ENCODE data around the gene RAD51B. TPM values are rescaled to one million over a fixed set of nuclear protein-coding genes. Genes with fewer than 3 reads are reported as not detected.
A peak's percentile ranks its signal among the peaks of the same experiment; 100 is the strongest.

RAD51B gene
- total and polyA plus RNA-seq, 4 experiments from 2014 or later, result 22.0 to 35.7 (median 31.4) TPM

DNA sequence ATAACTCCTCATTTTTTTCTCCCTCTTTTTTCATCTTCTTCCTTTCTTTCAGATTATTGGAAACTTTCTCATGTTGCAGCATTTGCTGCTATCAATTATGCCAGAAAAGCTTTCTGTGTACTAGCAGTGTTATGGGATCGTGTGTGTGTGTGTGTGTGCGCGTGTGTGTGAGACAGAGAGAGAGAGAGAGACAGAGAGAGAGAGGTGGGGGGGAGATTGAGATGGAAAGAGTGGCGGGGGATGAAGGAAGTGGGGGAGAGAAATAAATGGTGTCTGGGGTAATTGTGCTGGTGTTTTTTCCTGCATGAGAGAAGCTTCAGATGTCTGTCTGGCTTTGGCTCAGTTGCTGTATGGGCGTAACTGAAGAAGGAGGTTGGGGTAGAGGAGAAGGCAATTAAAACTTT lies 268.9 kb downstream of the RAD51B start:
- CTCF ChIA-PET (ENCODE audit: partially characterized antibody), result no interaction called here
- H3K4me3 ChIP-seq (ENCODE audit: low read length in 2 of 2), result no peak overlapping the region

DNA sequence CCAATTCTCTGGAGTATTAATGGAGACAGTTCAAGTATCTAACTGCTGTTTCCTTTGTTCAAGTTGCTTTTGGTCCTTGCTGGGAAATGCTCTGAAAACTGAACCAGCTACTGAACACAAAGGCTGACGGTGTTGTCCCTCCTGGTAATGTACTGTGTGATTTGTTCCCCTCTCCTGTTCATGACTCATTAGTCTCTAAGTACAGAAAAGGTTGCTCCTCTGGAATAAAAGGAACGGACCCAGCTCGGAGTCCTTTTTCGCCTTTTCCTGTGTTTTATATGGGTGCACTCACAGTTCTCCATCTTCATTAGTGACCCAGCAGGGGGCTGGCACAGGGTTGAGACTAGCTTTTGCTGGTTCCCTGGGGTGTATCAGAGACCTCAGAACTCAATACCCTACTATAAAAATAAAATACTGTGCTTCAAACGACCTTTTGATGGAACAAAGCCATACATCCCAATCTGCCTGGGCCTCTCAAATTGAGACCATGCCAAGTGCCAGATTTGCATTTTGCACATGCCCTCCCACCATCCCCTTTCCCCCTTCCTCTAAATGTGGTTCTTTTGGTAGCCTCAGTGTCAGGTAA lies 269.7 kb downstream of the RAD51B start:
- Histone ChIP-seq H3K27me3 (ENCODE audit: insufficient read depth, low read length) (no peaks in the 10 kb centered on the region), H3K27ac (ENCODE audit: low read depth, low read length) (no peak overlapping the region), H3K4me3 (ENCODE audit: low read length in 2 of 2) (no peak overlapping the region), H3K9me3 (ENCODE audit: control insufficient read depth in 1 of 2, low read length in 2 of 2) (no peaks in the 10 kb centered on the region), H3K36me3 (ENCODE audit: insufficient read depth, low read length) (no peaks in the 10 kb centered on the region), H3K4me1 (ENCODE audit: insufficient read depth, low read length) (no peaks in the 10 kb centered on the region)
- Mint-ChIP-seq H3K4me3 (no peak overlapping the region), H3K27me3 (no peaks in the 10 kb centered on the region), H3K36me3 (peaks cover 2 to 7% of the 10 kb centered on the region in 2 donors), H3K4me1 (peaks cover 0 to 11% (median 5%) of the 10 kb centered on the region in 4 donors), H3K27ac (peak overlapping the region in 1 of 7 donors; percentile 37), H3K9me3 (peaks cover 0 to 14% (median 5%) of the 10 kb centered on the region in 8 donors)
- no peak for DNase-seq
- CTCF ChIA-PET (ENCODE audit: partially characterized antibody), result no interaction called here
- POLR2A ChIA-PET (ENCODE audit: partially characterized antibody), result no interaction called here
- intact Hi-C loops (cut with micrococcal nuclease), result no loop called here

More for the DNA sequence above, 268.9 kb downstream of the RAD51B start:
- Mint-ChIP-seq H3K27ac (peak overlapping the region in 5 of 7 donors; percentile 19 to 77 (median 52)), H3K36me3 (peaks cover 0 to 1% of the 10 kb centered on the region in 2 donors), H3K4me1 (peaks cover 0 to 11% (median 5%) of the 10 kb centered on the region in 4 donors), H3K4me3 (peak overlapping the region in 6 of 8 donors; percentile 12 to 55 (median 36)), H3K9me3 (peaks cover 0 to 14% (median 3%) of the 10 kb centered on the region in 8 donors), H3K27me3 (no peaks in the 10 kb centered on the region)
- no peaks in the 10 kb centered on the region for H3K4me1 ChIP-seq (ENCODE audit: insufficient read depth, low read length)
- no peak overlapping the region for H3K27ac ChIP-seq (ENCODE audit: low read depth, low read length)
- H3K9me3 ChIP-seq (ENCODE audit: control insufficient read depth in 1 of 2, low read length in 2 of 2), result no peaks in the 10 kb centered on the region
- no peaks in the 10 kb centered on the region for H3K36me3 ChIP-seq (ENCODE audit: insufficient read depth, low read length)
- H3K27me3 ChIP-seq (ENCODE audit: insufficient read depth, low read length), result no peaks in the 10 kb centered on the region
- peak in 1 of 5 donors; percentile 10 for DNase-seq
- POLR2A ChIA-PET (ENCODE audit: partially characterized antibody), result no interaction called here
- intact Hi-C loops (cut with micrococcal nuclease), result no loop called here

DNA sequence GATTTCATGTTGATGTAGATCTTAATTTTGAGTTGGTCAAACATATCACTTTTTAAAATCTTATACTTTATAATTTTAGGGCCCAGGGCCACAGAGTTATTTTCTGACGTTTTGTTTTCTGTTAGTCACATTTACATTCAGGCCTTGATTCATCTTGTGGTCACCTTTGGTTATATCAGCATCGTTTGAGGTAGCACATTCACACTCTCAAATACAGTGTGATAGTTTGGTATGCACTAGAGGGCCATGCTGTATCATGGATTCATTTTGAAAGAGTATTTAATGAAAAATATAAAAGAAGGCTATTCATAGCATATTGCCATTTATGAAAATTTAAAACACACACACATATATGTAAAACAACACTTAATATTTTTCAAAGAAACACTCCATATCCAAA lies 274.6 kb downstream of the RAD51B start:
- Histone ChIP-seq H3K36me3 (ENCODE audit: insufficient read depth, low read length) (no peaks in the 10 kb centered on the region), H3K27me3 (ENCODE audit: insufficient read depth, low read length) (no peaks in the 10 kb centered on the region), H3K4me1 (ENCODE audit: insufficient read depth, low read length) (no peaks in the 10 kb centered on the region), H3K27ac (ENCODE audit: low read depth, low read length) (no peak overlapping the region), H3K4me3 (ENCODE audit: low read length in 2 of 2) (no peak overlapping the region), H3K9me3 (ENCODE audit: control insufficient read depth in 1 of 2, low read length in 2 of 2) (no peaks in the 10 kb centered on the region)
- ChIA-PET CTCF (ENCODE audit: partially characterized antibody) (no interaction called here), POLR2A (ENCODE audit: partially characterized antibody) (no interaction called here)
- intact Hi-C loops (cut with micrococcal nuclease), result no loop called here
- peaks cover 13 to 20% of the 10 kb centered on the region in 2 donors for H3K36me3 Mint-ChIP-seq
- H3K4me1 Mint-ChIP-seq, result peaks cover 0 to under 1% (median 0%) of the 10 kb centered on the region in 4 donors
- H3K27ac Mint-ChIP-seq, result no peak overlapping the region
- H3K4me3 Mint-ChIP-seq, result no peak overlapping the region
- no peaks in the 10 kb centered on the region for H3K27me3 Mint-ChIP-seq
- H3K9me3 Mint-ChIP-seq, result peaks cover 4 to 21% (median 8%) of the 10 kb centered on the region in 8 donors
- no peak for DNase-seq

DNA sequence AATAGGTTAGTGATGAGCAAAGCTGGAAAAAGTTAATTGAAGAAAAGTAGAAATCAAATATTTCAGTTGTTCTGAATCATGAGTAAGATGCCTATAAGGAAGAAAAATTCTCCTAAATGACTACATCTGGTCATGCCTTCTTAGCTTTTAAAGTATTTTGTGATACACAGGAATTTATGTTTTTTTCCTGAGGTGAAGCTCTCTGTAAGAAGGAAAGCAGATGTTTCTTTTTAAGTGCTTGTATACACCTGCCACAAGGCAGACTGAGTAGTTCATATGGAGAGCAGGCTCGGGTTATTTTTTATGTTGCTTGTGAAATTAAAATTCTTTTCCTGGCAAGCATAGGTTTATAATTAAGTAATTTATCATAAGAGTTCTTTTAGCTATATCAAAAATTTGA lies 275.2 kb downstream of the RAD51B start:
- H3K9me3 Mint-ChIP-seq, result peaks cover 6 to 26% (median 14%) of the 10 kb centered on the region in 8 donors
- intact Hi-C loops (cut with micrococcal nuclease), result no loop called here
- H3K36me3 Mint-ChIP-seq, result peaks cover 17 to 26% of the 10 kb centered on the region in 2 donors
- no peaks in the 10 kb centered on the region for H3K4me1 Mint-ChIP-seq
- Histone ChIP-seq H3K9me3 (ENCODE audit: control insufficient read depth in 1 of 2, low read length in 2 of 2) (no peaks in the 10 kb centered on the region), H3K4me1 (ENCODE audit: insufficient read depth, low read length) (no peaks in the 10 kb centered on the region), H3K36me3 (ENCODE audit: insufficient read depth, low read length) (no peaks in the 10 kb centered on the region), H3K4me3 (ENCODE audit: low read length in 2 of 2) (no peak overlapping the region), H3K27me3 (ENCODE audit: insufficient read depth, low read length) (no peaks in the 10 kb centered on the region), H3K27ac (ENCODE audit: low read depth, low read length) (no peak overlapping the region)
- ChIA-PET POLR2A (ENCODE audit: partially characterized antibody) (no interaction called here), CTCF (ENCODE audit: partially characterized antibody) (interaction anchor here (0.6 kb wide), 1 partner anchor 171 kb away, joined by 4 read pairs; no protein-coding TSS in a partner anchor)
- DNase-seq, result no peak
- no peak overlapping the region for H3K27ac Mint-ChIP-seq
- H3K27me3 Mint-ChIP-seq, result no peaks in the 10 kb centered on the region
- H3K4me3 Mint-ChIP-seq, result no peak overlapping the region

DNA sequence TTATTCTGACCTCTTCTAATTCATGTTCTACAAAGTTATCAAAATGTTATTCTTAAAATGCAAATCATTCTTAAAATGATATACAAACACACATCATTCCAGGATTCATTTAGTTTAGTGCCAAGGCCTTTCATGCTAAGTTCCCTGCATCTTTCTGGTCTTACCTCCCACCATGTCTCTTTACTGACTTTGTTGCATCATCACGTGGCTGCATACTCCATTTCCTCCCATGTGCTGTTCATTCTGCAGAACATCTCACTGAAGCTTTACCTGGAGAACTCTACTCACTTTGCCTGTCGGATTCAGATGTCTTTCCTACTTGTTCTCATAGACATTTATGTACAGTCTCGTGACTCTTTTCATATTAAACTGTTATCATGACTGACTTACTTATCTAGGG lies 278.1 kb downstream of the RAD51B start:
- ChIA-PET POLR2A (ENCODE audit: partially characterized antibody) (no interaction called here), CTCF (ENCODE audit: partially characterized antibody) (no interaction called here)
- intact Hi-C loops (cut with micrococcal nuclease), result no loop called here
- Mint-ChIP-seq H3K36me3 (peaks cover 37 to 50% of the 10 kb centered on the region in 2 donors), H3K27me3 (no peaks in the 10 kb centered on the region), H3K4me3 (no peak overlapping the region), H3K4me1 (no peaks in the 10 kb centered on the region), H3K27ac (no peak overlapping the region), H3K9me3 (peaks cover 6 to 50% (median 29%) of the 10 kb centered on the region in 8 donors)
- Histone ChIP-seq H3K4me3 (ENCODE audit: low read length in 2 of 2) (no peak overlapping the region), H3K9me3 (ENCODE audit: control insufficient read depth in 1 of 2, low read length in 2 of 2) (peaks cover 0 to 11% of the 10 kb centered on the region in 2 donors), H3K36me3 (ENCODE audit: insufficient read depth, low read length) (no peaks in the 10 kb centered on the region), H3K4me1 (ENCODE audit: insufficient read depth, low read length) (no peaks in the 10 kb centered on the region), H3K27ac (ENCODE audit: low read depth, low read length) (no peak overlapping the region), H3K27me3 (ENCODE audit: insufficient read depth, low read length) (no peaks in the 10 kb centered on the region)
- no peak for DNase-seq

DNA sequence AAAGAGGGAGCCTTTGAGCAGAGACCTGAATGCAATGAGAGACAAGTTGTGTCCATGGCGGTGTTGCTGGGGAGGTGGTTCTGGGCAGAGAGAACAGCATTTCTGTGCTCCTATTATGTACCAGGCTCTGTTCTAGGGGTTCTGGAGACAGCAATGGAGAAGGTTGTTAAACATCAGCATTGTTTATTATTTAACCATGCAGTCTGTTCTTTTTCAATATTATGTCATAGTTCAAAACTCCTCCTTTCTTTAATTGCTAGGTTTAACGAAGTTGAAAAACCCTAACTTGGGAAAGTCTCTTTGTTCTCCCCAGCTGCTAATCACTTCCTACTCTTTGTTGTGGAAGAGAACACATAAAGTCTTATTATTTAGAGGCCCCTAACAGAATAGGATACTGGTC lies 279.3 kb downstream of the RAD51B start:
- Histone ChIP-seq H3K27me3 (ENCODE audit: insufficient read depth, low read length) (no peaks in the 10 kb centered on the region), H3K4me3 (ENCODE audit: low read length in 2 of 2) (no peak overlapping the region), H3K36me3 (ENCODE audit: insufficient read depth, low read length) (no peaks in the 10 kb centered on the region), H3K4me1 (ENCODE audit: insufficient read depth, low read length) (no peaks in the 10 kb centered on the region), H3K27ac (ENCODE audit: low read depth, low read length) (no peak overlapping the region), H3K9me3 (ENCODE audit: control insufficient read depth in 1 of 2, low read length in 2 of 2) (peaks cover 0 to 11% of the 10 kb centered on the region in 2 donors)
- H3K4me3 Mint-ChIP-seq, result no peak overlapping the region
- no peak overlapping the region for H3K27ac Mint-ChIP-seq
- intact Hi-C loops (cut with micrococcal nuclease), result no loop called here
- ChIA-PET CTCF (ENCODE audit: partially characterized antibody) (no interaction called here), POLR2A (ENCODE audit: partially characterized antibody) (no interaction called here)
- no peaks in the 10 kb centered on the region for H3K4me1 Mint-ChIP-seq
- no peak for DNase-seq
- H3K9me3 Mint-ChIP-seq, result peaks cover 6 to 48% (median 29%) of the 10 kb centered on the region in 8 donors
- H3K27me3 Mint-ChIP-seq, result no peaks in the 10 kb centered on the region
- H3K36me3 Mint-ChIP-seq, result peaks cover 35 to 46% of the 10 kb centered on the region in 2 donors

DNA sequence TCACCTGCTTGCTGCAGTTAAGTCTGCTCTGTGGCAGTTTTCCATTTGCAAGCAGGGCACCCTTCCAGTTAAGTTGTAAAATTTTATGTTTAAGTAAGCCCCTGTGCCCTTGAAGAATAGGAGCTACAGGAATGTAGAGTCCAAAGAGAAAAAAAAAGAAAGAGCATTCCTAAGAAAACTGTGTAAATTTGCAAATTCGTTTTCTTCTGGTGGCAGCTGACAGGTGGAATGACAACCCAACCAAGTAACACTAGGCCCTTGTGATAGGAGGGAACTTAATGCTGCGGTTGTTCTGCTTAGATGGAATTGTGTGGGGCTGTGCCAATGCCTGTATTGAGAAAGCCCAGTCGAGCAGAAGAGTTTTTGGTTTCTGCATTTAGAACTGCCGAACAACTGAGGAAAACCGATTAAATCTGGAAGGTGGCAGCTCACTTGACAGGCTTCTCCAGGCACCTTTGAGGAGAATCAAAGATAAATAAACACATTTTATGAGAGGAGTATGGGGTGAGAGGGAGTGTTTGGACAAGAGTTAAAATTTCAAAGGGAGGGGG lies 280.0 kb downstream of the RAD51B start:
- Mint-ChIP-seq H3K36me3 (peaks cover 35 to 44% of the 10 kb centered on the region in 2 donors), H3K27ac (no peak overlapping the region)

More for the DNA sequence above, 280.0 kb downstream of the RAD51B start:
- Mint-ChIP-seq H3K4me3 (no peak overlapping the region), H3K9me3 (peaks cover 6 to 47% (median 29%) of the 10 kb centered on the region in 8 donors), H3K27me3 (no peaks in the 10 kb centered on the region), H3K4me1 (no peaks in the 10 kb centered on the region)
- Histone ChIP-seq H3K27ac (ENCODE audit: low read depth, low read length) (no peak overlapping the region), H3K27me3 (ENCODE audit: insufficient read depth, low read length) (no peaks in the 10 kb centered on the region), H3K36me3 (ENCODE audit: insufficient read depth, low read length) (no peaks in the 10 kb centered on the region), H3K9me3 (ENCODE audit: control insufficient read depth in 1 of 2, low read length in 2 of 2) (peaks cover 0 to 11% of the 10 kb centered on the region in 2 donors), H3K4me3 (ENCODE audit: low read length in 2 of 2) (no peak overlapping the region), H3K4me1 (ENCODE audit: insufficient read depth, low read length) (no peaks in the 10 kb centered on the region)
- intact Hi-C loops (cut with micrococcal nuclease), result no loop called here
- POLR2A ChIA-PET (ENCODE audit: partially characterized antibody), result no interaction called here
- CTCF ChIA-PET (ENCODE audit: partially characterized antibody), result interaction anchor here (1.0 kb wide), 1 partner anchor 62 kb away, joined by 3 read pairs; no protein-coding TSS in a partner anchor
- no peak for DNase-seq

All from CD4-positive, alpha-beta memory T cell (primary cell).